Right lobe of liver (tissue), 4 donors: Measurements from ENCODE around the gene SAMD8.

Source experiments
- CTCF ChIP-seq, 4 donors: fragments of 200-600 bp in 3 of 4; fragments of 450-650 bp in 1 of 4; IDR thresholded peaks; one replicate each; pipeline versions ENCODE4 v1.5.1 to v1.8.0; 2016 to 2022; ENCODE audit warnings: antibody characterized with exemption in 4 of 4, mild to moderate bottlenecking in 2 of 4
- POLR2A ChIP-seq: fragments of 450-650 bp; IDR thresholded peaks from one replicate; pipeline ENCODE4 v1.6.1; 2017; ENCODE audit warnings: antibody characterized with exemption, mild to moderate bottlenecking
- donor health status: DM: no; HTN: no; CAD: no.
- donor health status: DM: no; HTN: no; CAD: no.
- donor health status: DM: no; HTN: yes; CAD: no.

GRCh38 chr10:75136346-75136745 is 24.9 kb downstream of the SAMD8 start:
- TF ChIP-seq CTCF (IDR thresholded peaks at IDR 0.05) (no peak), POLR2A (no peak)
